Skin epidermis (tissue), 12 donors: ENCODE results near the gene ADAMTSL1.

ENCODE experiments used
- H3K27ac ChIP-seq, 21 experiments: fragments of 200-600 bp; sonication (generic) in 11 of 21; one replicate each; pipeline ENCODE4 v1.5.0; 2020; ENCODE audit warnings: mild to moderate bottlenecking in 3 of 21, inconsistent platforms in 2 of 21, moderate library complexity in 2 of 21
- H3K4me3 ChIP-seq, 7 experiments: fragments of 200-600 bp; sonication (generic) in 2 of 7; one replicate each; pipeline ENCODE4 v1.5.0; 2020; ENCODE audit warnings: inconsistent platforms in 2 of 7, mild to moderate bottlenecking in 2 of 7, moderate library complexity in 1 of 7

ADAMTSL1 gene

DNA sequence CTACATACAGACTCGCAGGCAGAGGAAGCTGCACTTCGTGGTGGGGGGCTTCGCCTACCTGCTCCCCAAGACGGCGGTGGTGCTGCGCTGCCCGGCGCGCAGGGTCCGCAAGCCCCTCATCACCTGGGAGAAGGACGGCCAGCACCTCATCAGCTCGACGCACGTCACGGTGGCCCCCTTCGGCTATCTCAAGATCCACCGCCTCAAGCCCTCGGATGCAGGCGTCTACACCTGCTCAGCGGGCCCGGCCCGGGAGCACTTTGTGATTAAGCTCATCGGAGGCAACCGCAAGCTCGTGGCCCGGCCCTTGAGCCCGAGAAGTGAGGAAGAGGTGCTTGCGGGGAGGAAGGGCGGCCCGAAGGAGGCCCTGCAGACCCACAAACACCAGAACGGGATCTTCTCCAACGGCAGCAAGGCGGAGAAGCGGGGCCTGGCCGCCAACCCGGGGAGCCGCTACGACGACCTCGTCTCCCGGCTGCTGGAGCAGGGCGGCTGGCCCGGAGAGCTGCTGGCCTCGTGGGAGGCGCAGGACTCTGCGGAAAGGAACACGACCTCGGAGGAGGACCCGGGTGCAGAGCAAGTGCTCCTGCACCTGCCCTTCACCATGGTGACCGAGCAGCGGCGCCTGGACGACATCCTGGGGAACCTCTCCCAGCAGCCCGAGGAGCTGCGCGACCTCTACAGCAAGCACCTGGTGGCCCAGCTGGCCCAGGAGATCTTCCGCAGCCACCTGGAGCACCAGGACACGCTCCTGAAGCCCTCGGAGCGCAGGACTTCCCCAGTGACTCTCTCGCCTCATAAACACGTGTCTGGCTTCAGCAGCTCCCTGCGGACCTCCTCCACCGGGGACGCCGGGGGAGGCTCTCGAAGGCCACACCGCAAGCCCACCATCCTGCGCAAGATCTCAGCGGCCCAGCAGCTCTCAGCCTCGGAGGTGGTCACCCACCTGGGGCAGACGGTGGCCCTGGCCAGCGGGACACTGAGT is 303.2 kb downstream of the ADAMTSL1 start:
- no peak overlapping the region for H3K27ac ChIP-seq
- H3K4me3 ChIP-seq, result no peak overlapping the region

- Histone ChIP-seq H3K4me3 (no peak overlapping the region), H3K27ac (no peak overlapping the region)
Measured at GRCh38 chr9:18778147-18778546, 304.2 kb downstream of the ADAMTSL1 start.

DNA sequence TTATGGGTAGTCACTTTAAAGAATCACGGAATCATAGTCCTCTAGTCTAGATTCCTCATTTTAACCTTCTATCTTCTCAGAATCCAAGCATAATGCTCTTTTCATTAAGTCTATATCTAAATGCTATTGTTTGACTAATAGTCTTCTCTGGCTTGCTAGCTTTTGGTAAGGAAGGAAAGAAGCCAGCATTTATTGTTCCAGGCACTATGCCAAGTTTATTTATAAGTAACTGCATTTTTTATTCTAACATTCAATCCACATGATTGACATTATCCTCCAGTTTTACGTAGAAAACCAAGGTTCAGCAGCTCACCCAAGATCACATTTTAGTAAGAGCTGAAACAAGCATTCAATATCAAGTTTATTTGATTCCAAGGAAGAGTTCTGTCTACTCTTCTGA is 304.9 kb downstream of the ADAMTSL1 start:
- no peak overlapping the region for H3K27ac ChIP-seq
- no peak overlapping the region for H3K4me3 ChIP-seq

- Histone ChIP-seq H3K27ac (no peak overlapping the region), H3K4me3 (no peak overlapping the region)
Measured at GRCh38 chr9:18783909-18784308, 310.0 kb downstream of the ADAMTSL1 start.

DNA sequence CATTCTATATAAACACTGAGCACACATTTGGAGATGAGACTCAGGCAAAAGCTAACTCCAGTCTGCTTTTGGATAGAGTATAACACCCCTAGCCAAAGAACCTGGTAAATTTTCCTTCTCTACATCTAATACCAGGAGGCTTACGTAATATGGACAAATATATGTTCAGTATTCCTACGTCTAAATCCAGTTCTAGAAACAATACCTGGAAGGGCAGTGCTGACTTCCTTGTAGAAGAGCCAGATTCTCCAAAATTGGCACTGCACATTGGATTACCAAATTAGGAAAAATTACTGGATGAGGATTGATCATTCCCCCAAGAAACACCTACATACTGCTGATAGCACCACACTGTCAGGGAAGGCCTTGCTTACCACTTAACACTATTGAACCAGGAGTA is 311.7 kb downstream of the ADAMTSL1 start:
- peak overlapping the region in 8 of 21 experiments; percentile 5 to 68 (median 54) for H3K27ac ChIP-seq
- H3K4me3 ChIP-seq, result no peak overlapping the region

DNA sequence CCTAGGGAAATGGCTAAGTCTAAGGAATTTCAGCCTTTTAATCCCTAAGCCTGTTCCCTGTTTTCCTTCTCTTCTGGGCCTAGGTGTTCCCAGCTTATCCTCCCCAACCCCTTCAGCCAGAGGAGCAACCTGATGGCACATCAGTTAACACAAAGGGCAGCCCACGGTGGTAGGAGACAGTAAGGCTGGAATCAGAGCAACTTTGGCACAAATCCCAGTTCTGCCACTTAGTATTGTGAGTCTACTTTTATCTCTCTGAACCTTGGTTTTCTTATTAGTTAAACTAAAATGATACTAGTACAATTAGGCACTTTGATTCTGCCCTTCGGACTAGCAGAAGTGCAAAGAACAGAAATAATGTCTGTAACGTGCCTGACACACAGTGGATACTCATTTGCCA is 312.2 kb downstream of the ADAMTSL1 start:
- Histone ChIP-seq H3K4me3 (no peak overlapping the region), H3K27ac (peak overlapping the region in 12 of 21 experiments; percentile 5 to 62 (median 44))

- Histone ChIP-seq H3K4me3 (no peak overlapping the region), H3K27ac (peak overlapping the region in 8 of 21 experiments; percentile 24 to 62 (median 51))
Measured at GRCh38 chr9:18786911-18787650, 313.1 kb downstream of the ADAMTSL1 start.

- no peak overlapping the region for H3K27ac ChIP-seq
Measured at GRCh38 chr9:18788256-18788655, 314.3 kb downstream of the ADAMTSL1 start.

GRCh38 chr9:18791074-18791473 is 317.1 kb downstream of the ADAMTSL1 start:
- H3K27ac ChIP-seq, result no peak overlapping the region
- H3K4me3 ChIP-seq, result no peak overlapping the region

More at GRCh38 chr9:18788256-18788655, 314.3 kb downstream of the ADAMTSL1 start:
- H3K4me3 ChIP-seq, result no peak overlapping the region

DNA sequence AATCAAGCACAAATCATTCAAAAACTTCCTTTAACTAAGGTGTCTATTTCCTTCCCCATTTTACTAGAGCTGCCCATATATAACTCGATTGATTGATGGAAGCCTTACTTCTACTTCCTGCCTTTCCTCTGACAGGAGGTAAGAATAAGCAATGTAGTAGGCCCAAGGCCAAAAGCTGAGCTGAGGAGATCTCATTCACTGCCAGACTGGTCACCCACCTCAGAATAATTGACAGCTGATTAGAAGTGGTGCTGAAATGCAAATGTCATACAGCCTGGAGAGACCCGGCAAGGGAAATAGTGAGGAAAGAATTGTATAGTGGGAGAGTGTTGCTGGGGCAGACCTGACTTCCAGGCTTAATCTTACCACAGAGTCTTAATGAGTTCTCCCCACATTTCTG is 319.2 kb downstream of the ADAMTSL1 start:
- H3K4me3 ChIP-seq, result no peak overlapping the region
- no peak overlapping the region for H3K27ac ChIP-seq

DNA sequence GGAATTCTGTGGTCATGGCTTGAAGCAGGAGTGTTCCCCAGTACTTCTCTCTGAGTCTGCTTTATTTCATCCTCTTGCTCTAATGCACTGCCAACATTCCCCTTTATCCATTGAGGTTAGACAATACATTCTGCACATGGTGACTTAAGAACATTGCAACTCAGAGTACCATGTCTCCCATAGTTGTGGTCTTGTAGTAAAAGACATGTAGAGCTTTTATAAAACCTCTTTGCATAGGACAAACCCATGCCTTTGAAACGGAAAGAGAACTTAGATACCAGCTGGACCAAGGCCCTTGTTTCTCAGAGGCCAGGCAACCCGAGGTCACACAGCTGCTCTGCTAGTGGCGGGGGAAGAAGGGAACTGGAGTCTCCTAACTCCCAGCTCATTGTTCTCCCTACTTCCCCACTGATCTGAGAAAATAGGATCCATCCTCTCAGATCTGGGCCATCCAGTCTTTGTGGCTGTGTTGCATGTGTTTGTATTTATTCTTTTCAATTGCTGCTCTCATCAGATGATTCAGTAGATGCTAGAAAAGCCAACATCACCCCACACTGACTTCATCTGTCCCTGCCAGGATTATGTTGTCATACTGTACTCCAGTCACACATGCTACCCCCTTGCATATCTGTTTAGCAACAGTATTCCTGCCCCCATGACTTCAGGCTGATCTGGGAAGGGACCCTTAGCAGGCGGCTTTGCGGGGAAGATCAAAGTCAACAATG is 322.2 kb downstream of the ADAMTSL1 start:
- peak overlapping the region in 2 of 21 experiments; percentile 17 to 25 for H3K27ac ChIP-seq
- H3K4me3 ChIP-seq, result no peak overlapping the region

DNA sequence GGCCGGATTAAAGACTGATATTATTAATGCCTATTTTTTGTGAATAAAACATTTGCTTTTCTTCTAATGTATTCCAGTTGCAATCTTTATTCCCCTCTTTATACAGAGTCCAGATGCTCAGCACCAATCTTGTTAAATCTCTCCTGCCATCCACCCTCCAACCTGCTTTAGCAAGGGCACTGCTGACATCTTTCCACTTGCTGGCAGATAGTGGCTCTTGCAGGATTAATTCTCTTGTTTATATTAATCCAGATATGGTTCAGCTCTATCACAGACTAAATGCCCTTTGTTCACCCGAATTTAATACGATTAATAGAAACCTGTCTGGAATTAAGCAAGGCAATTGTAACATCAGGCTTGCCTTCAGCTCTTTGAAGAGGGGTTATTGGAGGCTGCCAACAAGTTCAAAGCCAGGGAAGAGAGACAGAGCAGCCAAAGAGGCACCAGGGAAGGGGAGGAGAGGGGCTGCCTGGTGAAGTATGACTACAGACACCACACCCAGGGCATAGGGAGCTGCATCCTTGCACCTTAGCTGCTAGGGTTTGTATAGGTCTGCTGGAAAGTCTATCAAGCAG is 322.8 kb downstream of the ADAMTSL1 start:
- Histone ChIP-seq H3K4me3 (no peak overlapping the region), H3K27ac (peak overlapping the region in 2 of 21 experiments; percentile 17 to 26)

DNA sequence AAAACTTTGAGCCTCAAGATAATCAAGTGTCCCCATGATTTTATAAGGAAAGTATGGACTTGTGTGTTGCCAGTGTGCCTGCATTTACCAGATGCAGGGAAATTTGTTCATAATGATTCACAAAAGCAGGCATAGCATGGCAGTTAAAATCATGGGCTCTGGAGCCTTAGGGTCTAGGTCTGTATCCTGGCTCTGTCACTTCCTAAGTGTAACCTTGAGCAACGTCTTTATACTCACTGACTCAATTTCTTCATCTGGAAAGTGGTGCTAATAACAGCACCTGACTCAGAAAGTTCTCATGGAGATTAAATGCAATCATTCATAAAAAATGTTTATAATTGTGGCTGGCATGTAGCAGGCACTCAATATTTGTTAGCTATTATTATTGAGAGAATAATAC is 324.2 kb downstream of the ADAMTSL1 start:
- H3K4me3 ChIP-seq, result no peak overlapping the region
- no peak overlapping the region for H3K27ac ChIP-seq

DNA sequence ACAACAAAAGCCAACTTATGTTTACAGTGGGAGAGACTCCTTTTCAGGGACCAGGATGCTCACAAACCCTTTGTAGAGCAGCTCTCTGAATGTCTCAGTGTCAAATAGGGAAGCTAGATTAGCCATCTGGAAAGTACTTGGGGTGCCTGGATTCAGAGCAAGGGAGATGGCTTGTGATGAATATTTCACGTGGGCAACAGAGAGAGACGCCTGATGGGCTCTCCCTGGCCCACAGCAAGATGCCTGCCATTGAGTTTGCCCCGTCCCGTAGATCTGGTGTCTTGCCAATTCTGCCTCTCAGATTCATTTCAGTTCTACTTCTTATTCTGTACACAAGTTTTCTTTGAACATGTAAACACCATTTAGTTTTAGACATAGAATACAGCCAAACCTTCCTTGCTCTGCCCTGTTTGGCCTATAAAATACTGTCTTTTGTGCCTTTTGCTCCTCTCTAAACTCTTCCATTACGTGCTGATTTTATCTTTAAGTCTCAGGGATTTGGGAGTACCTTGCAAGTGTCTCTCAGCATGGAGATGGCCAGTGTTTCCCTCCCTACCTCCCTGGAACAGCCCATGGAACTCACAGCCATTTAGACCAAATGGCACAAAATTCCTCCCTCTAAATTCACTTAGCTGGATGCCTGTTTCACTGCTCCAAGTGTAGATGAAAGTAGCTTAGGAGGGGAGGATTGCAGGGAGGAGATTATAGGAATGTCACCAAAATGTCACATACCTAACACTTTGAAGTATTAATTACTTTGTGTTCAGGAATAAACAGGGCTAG is 324.7 kb downstream of the ADAMTSL1 start:
- Histone ChIP-seq H3K4me3 (no peak overlapping the region), H3K27ac (no peak overlapping the region)

GRCh38 chr9:18799428-18799827 is 325.5 kb downstream of the ADAMTSL1 start:
- no peak overlapping the region for H3K27ac ChIP-seq
- H3K4me3 ChIP-seq, result no peak overlapping the region

DNA sequence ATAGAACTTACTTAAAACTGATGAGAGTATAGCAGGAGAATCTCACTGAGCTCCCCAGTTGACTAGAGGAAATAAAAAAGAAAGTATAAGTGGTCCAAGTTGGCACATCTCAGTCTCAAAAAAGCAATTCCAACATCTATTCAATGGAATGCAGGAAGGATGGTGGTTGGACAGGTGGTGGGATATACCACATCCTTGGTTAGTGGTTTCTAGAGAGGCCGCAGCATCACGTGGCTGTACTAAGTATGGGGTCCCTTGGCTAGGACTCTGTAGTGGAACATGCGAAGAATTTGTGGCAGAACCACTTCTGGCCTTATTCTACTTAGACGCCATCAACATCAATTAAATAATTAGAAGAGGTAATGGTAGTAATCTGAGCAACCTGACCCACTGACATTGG is 326.6 kb downstream of the ADAMTSL1 start:
- no peak overlapping the region for H3K27ac ChIP-seq
- H3K4me3 ChIP-seq, result no peak overlapping the region

- H3K27ac ChIP-seq, result no peak overlapping the region
- no peak overlapping the region for H3K4me3 ChIP-seq
Measured at GRCh38 chr9:18805386-18805785, 331.4 kb downstream of the ADAMTSL1 start.

DNA sequence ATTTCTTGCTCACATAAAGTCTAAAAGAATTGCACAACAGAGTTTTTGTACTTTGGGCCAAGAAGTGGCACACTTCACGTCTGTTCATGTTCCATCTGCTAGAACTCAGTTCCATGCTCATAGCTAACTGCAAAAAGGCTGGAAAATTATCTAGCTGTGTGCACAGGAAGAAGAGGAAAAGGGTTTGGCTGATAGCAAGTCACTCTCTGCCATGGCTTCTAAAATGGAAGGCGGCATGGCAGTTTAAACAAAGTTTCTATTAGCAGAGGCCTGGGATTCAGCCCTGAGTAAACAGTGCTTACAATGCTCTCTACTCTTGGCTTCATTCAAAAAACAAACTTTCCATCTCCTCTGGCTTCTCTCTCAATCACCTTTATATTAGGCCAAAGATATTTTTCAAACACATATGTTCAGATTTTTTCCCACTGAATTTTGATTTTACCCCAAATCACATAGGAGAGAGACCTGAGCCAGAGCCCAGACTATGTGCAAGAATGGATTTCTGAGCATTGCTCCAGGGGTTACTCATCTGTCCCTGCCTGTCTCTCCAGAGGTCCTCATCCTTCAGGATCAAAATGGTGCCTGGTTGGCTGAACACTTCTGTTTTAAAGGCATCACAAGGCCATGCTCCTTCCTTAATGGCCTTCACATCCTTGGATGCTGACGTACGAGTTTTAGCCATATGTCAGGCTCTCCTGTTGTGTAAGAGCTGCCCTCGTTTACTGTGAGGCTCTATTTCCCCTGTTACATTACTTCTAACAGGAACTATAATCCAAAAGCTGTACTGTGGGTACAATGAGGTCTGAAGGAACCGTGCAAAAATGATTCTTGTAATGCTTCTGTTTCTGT is 332.5 kb downstream of the ADAMTSL1 start:
- Histone ChIP-seq H3K27ac (no peak overlapping the region), H3K4me3 (no peak overlapping the region)
